IMR-90 (cell line): ENCODE measurements around the gene BHLHA15.

Source experiments
- CEBPB ChIP-seq: IDR thresholded peaks from 2 replicates; pipeline ENCODE4 v1.6.1; 2012; ENCODE audit warnings: low read depth, low read length, improper control_type of control experiment
- CTCF ChIP-seq: conservative IDR thresholded peaks from 2 replicates; pipeline ENCODE4 v1.5.1; 2012; ENCODE audit warnings: mild to moderate bottlenecking, low read depth, low read length, improper control_type of control experiment
- ELK1 ChIP-seq: fragments of 150-350 bp; IDR thresholded peaks from 2 replicates; pipeline ENCODE4 v1.6.1; 2016; ENCODE audit warnings: low read depth, mild to moderate bottlenecking, low read length, moderate library complexity, borderline replicate concordance
- MXI1 ChIP-seq: IDR thresholded peaks from 2 replicates; pipeline ENCODE4 v1.6.1; 2012; ENCODE audit warnings: low read depth, mild to moderate bottlenecking, low read length, moderate library complexity, borderline replicate concordance
- POLR2A ChIP-seq: IDR thresholded peaks from 2 replicates; pipeline ENCODE4 v1.6.1; 2012; ENCODE audit warnings: mild to moderate bottlenecking, low read depth, low read length
- RFX5 ChIP-seq: IDR thresholded peaks from 2 replicates; pipeline ENCODE4 v1.8.0; 2012; ENCODE audit warnings: low read depth, mild to moderate bottlenecking, low read length, moderate library complexity
- SMC3 ChIP-seq: fragments of 150-350 bp; IDR thresholded peaks from 2 replicates; pipeline ENCODE4 v1.6.1; 2016; ENCODE audit warnings: low read depth, mild to moderate bottlenecking, antibody characterized with exemption, low read length, moderate library complexity
- USF2 ChIP-seq: fragments of 150-350 bp; IDR thresholded peaks from 2 replicates; pipeline ENCODE4 v1.6.1; 2017; ENCODE audit warnings: mild to moderate bottlenecking, antibody characterized with exemption, low read length, low read depth

- TF ChIP-seq CTCF (no peak), RFX5 (no peak), MXI1 (no peak), SMC3 (no peak), POLR2A (no peak), ELK1 (no peak), USF2 (no peak), CEBPB (no peak)
Observed at GRCh38 chr7:98180751-98181150, 30.5 kb upstream of the BHLHA15 start.
